Measurements from ENCODE around the gene SEC63. TPM values are rescaled to one million over a fixed set of nuclear protein-coding genes. Genes with fewer than 3 reads are reported as not detected.
"Not testable (repeated sequence)": the region's sequence is repeated elsewhere in the genome, so short reads cannot be mapped to it uniquely, and the experiment has no call there.

SEC63 gene
- total RNA-seq, 6 donors from 2014 or later, result 35.0 to 111 (median 77.9) TPM

GRCh38 chr6:108001696-108002231 is 43.8 kb upstream of the SEC63 start:
- H3K27ac ChIP-seq, result no peak overlapping the region
- 93 to 95% methylated on average over 7 of the region's 7 CpGs for WGBS, 2 donors
- no peak for ATAC-seq (ENCODE audit: low FRiP score in 2 of 2)

GRCh38 chr6:108000259-108000658 is 42.3 kb upstream of the SEC63 start:
- H3K4me3 ChIP-seq; H3K36me3 ChIP-seq; DNase-seq; H3K9me3 ChIP-seq; H3K4me1 ChIP-seq; ATAC-seq (ENCODE audit: low FRiP score in 2 of 2); H3K27me3 ChIP-seq; H3K27ac ChIP-seq: not testable (repeated sequence)
- 91 to 95% methylated on average over 5 of the region's 5 CpGs for WGBS, 2 donors

More at GRCh38 chr6:108001696-108002231, 43.8 kb upstream of the SEC63 start:
- Histone ChIP-seq H3K4me3 (no peak overlapping the region), H3K27me3 (no peaks in the 10 kb centered on the region), H3K4me1 (no peaks in the 10 kb centered on the region), H3K9me3 (no peaks in the 10 kb centered on the region), H3K36me3 (no peaks in the 10 kb centered on the region)
- DNase-seq, result no peak
- TF ChIP-seq EP300 (IDR thresholded peaks at IDR 0.05) (no peak), CTCF (IDR thresholded peaks at IDR 0.05) (no peak), POLR2A (IDR thresholded peaks at IDR 0.05) (no peak), POLR2AphosphoS5 (IDR thresholded peaks at IDR 0.05) (no peak)

GRCh38 chr6:107999341-107999740 is 41.3 kb upstream of the SEC63 start:
- Histone ChIP-seq H3K27me3 (no peaks in the 10 kb centered on the region), H3K27ac (no peak overlapping the region), H3K4me3 (no peak overlapping the region), H3K36me3 (no peaks in the 10 kb centered on the region), H3K4me1 (no peaks in the 10 kb centered on the region), H3K9me3 (no peaks in the 10 kb centered on the region)
- ATAC-seq (ENCODE audit: low FRiP score in 2 of 2) (no peak), DNase-seq (no peak)
- TF ChIP-seq CTCF (IDR thresholded peaks at IDR 0.05) (no peak), EP300 (IDR thresholded peaks at IDR 0.05) (no peak), POLR2AphosphoS5 (IDR thresholded peaks at IDR 0.05) (no peak), POLR2A (IDR thresholded peaks at IDR 0.05) (no peak)

GRCh38 chr6:107991772-107992550 is 34.0 kb upstream of the SEC63 start:
- no peak for ATAC-seq (ENCODE audit: low FRiP score in 2 of 2)
- TF ChIP-seq CTCF (IDR thresholded peaks at IDR 0.05) (no peak), EP300 (IDR thresholded peaks at IDR 0.05) (no peak), POLR2A (IDR thresholded peaks at IDR 0.05) (no peak), POLR2AphosphoS5 (IDR thresholded peaks at IDR 0.05) (no peak)
- no peaks in the 10 kb centered on the region for H3K27me3 ChIP-seq
- H3K27ac ChIP-seq, result no peak overlapping the region
- H3K36me3 ChIP-seq, result no peaks in the 10 kb centered on the region
- no peaks in the 10 kb centered on the region for H3K4me1 ChIP-seq
- H3K4me3 ChIP-seq, result no peak overlapping the region
- H3K9me3 ChIP-seq, result no peaks in the 10 kb centered on the region
- 87 to 93% methylated on average over 9 of the region's 9 CpGs for WGBS, 2 donors
- no peak for DNase-seq

- DNase-seq, result no peak
Measured at GRCh38 chr6:107991061-107991460, 33.1 kb upstream of the SEC63 start.

GRCh38 chr6:107990587-107990986 is 32.6 kb upstream of the SEC63 start:
- DNase-seq; ATAC-seq (ENCODE audit: low FRiP score in 2 of 2); H3K4me1 ChIP-seq; H3K27ac ChIP-seq; H3K9me3 ChIP-seq; H3K36me3 ChIP-seq; H3K4me3 ChIP-seq; H3K27me3 ChIP-seq: not testable (repeated sequence)
- WGBS, 2 donors, result 73 to 74% methylated on average over 8 of the region's 8 CpGs

More at GRCh38 chr6:107991061-107991460, 33.1 kb upstream of the SEC63 start:
- H3K4me1 ChIP-seq, result no peaks in the 10 kb centered on the region
- WGBS, 2 donors, result 64 to 80% methylated on average over 4 of the region's 4 CpGs
- H3K9me3 ChIP-seq, result no peaks in the 10 kb centered on the region
- TF ChIP-seq POLR2A (IDR thresholded peaks at IDR 0.05), result no peak
- no peak for TF ChIP-seq EP300 (IDR thresholded peaks at IDR 0.05)
- TF ChIP-seq POLR2AphosphoS5 (IDR thresholded peaks at IDR 0.05), result no peak
- no peak for TF ChIP-seq CTCF (IDR thresholded peaks at IDR 0.05)
- no peak overlapping the region for H3K27ac ChIP-seq
- no peak for ATAC-seq (ENCODE audit: low FRiP score in 2 of 2)
- H3K36me3 ChIP-seq, result no peaks in the 10 kb centered on the region
- no peak overlapping the region for H3K4me3 ChIP-seq
- H3K27me3 ChIP-seq, result no peaks in the 10 kb centered on the region

Data from upper lobe of left lung (tissue), 6 donors.